Measurements from ENCODE around the gene NACAD. TPM values are rescaled to one million over a fixed set of nuclear protein-coding genes. Genes with fewer than 3 reads are reported as not detected.
A peak's percentile ranks its signal among the peaks of the same experiment; 100 is the strongest.
"Not testable (repeated sequence)": the region's sequence is repeated elsewhere in the genome, so short reads cannot be mapped to it uniquely, and the experiment has no call there.

Gene NACAD
- total RNA-seq, 2 experiments from 2014 or later = 0.35 to 0.50 TPM

- H3K27ac Mint-ChIP-seq = peak overlapping the region; percentile 27
- peaks cover 47% of the 10 kb centered on the region for H3K4me1 Mint-ChIP-seq
- no peaks in the 10 kb centered on the region for H3K27me3 Mint-ChIP-seq
- H3K36me3 Mint-ChIP-seq = peaks cover 27% of the 10 kb centered on the region
- no peak overlapping the region for H3K4me3 Mint-ChIP-seq
- no peaks in the 10 kb centered on the region for H3K9me3 Mint-ChIP-seq
- DNase-seq = no peak
Measured at GRCh38 chr7:45039106-45039505, 49.7 kb downstream of the NACAD start.

GRCh38 chr7:45037876-45038275 lies 50.9 kb downstream of the NACAD start:
- H3K27ac Mint-ChIP-seq = peak overlapping the region; percentile 63
- no peak for DNase-seq
- no peaks in the 10 kb centered on the region for H3K27me3 Mint-ChIP-seq
- H3K4me3 Mint-ChIP-seq = peak overlapping the region; percentile 46
- no peaks in the 10 kb centered on the region for H3K9me3 Mint-ChIP-seq
- peaks cover 56% of the 10 kb centered on the region for H3K4me1 Mint-ChIP-seq
- H3K36me3 Mint-ChIP-seq = peaks cover 19% of the 10 kb centered on the region

GRCh38 chr7:45036796-45037195 lies 52.0 kb downstream of the NACAD start:
- Mint-ChIP-seq H3K4me3 (peak overlapping the region; percentile 58), H3K27ac (peak overlapping the region; percentile 57), H3K36me3 (peaks cover 13% of the 10 kb centered on the region), H3K4me1 (peaks cover 62% of the 10 kb centered on the region), H3K27me3 (no peaks in the 10 kb centered on the region), H3K9me3 (no peaks in the 10 kb centered on the region)
- peak; percentile 24 for DNase-seq

- no peaks in the 10 kb centered on the region for H3K9me3 Mint-ChIP-seq
- peak overlapping the region; percentile 57 for H3K27ac Mint-ChIP-seq
- H3K27me3 Mint-ChIP-seq = no peaks in the 10 kb centered on the region
- H3K36me3 Mint-ChIP-seq = peaks cover 14% of the 10 kb centered on the region
- H3K4me3 Mint-ChIP-seq = peak overlapping the region; percentile 58
- H3K4me1 Mint-ChIP-seq = peaks cover 62% of the 10 kb centered on the region
- no peak for DNase-seq
Measured at GRCh38 chr7:45036317-45036716, 52.5 kb downstream of the NACAD start.

- H3K9me3 Mint-ChIP-seq = no peaks in the 10 kb centered on the region
- H3K4me3 Mint-ChIP-seq = peak overlapping the region; percentile 35
- peaks cover 14% of the 10 kb centered on the region for H3K36me3 Mint-ChIP-seq
- no peak for DNase-seq
- H3K4me1 Mint-ChIP-seq = peaks cover 62% of the 10 kb centered on the region
- no peaks in the 10 kb centered on the region for H3K27me3 Mint-ChIP-seq
- peak overlapping the region; percentile 57 for H3K27ac Mint-ChIP-seq
Measured at GRCh38 chr7:45035893-45036292, 52.9 kb downstream of the NACAD start.

- no peak for DNase-seq
- Mint-ChIP-seq H3K27ac (peak overlapping the region; percentile 46), H3K4me3 (no peak overlapping the region), H3K27me3 (no peaks in the 10 kb centered on the region), H3K4me1 (peaks cover 62% of the 10 kb centered on the region), H3K9me3 (no peaks in the 10 kb centered on the region), H3K36me3 (peaks cover 14% of the 10 kb centered on the region)
Measured at GRCh38 chr7:45035371-45035770, 53.4 kb downstream of the NACAD start.

- Mint-ChIP-seq H3K4me1 (peaks cover 64% of the 10 kb centered on the region), H3K36me3 (peaks cover 20% of the 10 kb centered on the region)
- H3K27me3 Mint-ChIP-seq, H3K9me3 Mint-ChIP-seq, DNase-seq, H3K4me3 Mint-ChIP-seq, H3K27ac Mint-ChIP-seq: not testable (repeated sequence)
Measured at GRCh38 chr7:45034710-45035109, 54.1 kb downstream of the NACAD start.

GRCh38 chr7:45033931-45034290 lies 54.9 kb downstream of the NACAD start:
- DNase-seq = no peak
- Mint-ChIP-seq H3K27me3 (no peaks in the 10 kb centered on the region), H3K27ac (peak overlapping the region; percentile 79), H3K9me3 (no peaks in the 10 kb centered on the region), H3K4me3 (no peak overlapping the region), H3K36me3 (peaks cover 21% of the 10 kb centered on the region), H3K4me1 (peaks cover 71% of the 10 kb centered on the region)

- Mint-ChIP-seq H3K36me3 (peaks cover 22% of the 10 kb centered on the region), H3K4me3 (peak overlapping the region; percentile 5), H3K27me3 (no peaks in the 10 kb centered on the region), H3K4me1 (peaks cover 71% of the 10 kb centered on the region), H3K27ac (peak overlapping the region; percentile 79), H3K9me3 (no peaks in the 10 kb centered on the region)
- peak; percentile 18 for DNase-seq
Measured at GRCh38 chr7:45033261-45033930, 55.4 kb downstream of the NACAD start.

- peaks cover 74% of the 10 kb centered on the region for H3K4me1 Mint-ChIP-seq
- DNase-seq = no peak
- H3K36me3 Mint-ChIP-seq = peaks cover 29% of the 10 kb centered on the region
- H3K27ac Mint-ChIP-seq = peak overlapping the region; percentile 79
- no peak overlapping the region for H3K4me3 Mint-ChIP-seq
- no peaks in the 10 kb centered on the region for H3K9me3 Mint-ChIP-seq
- H3K27me3 Mint-ChIP-seq = no peaks in the 10 kb centered on the region
Measured at GRCh38 chr7:45032421-45032820, 56.3 kb downstream of the NACAD start.

- H3K36me3 Mint-ChIP-seq = peaks cover 34% of the 10 kb centered on the region
Measured at GRCh38 chr7:45031829-45032228, 56.9 kb downstream of the NACAD start.

More at GRCh38 chr7:45031829-45032228, 56.9 kb downstream of the NACAD start:
- H3K4me3 Mint-ChIP-seq = no peak overlapping the region
- no peak for DNase-seq
- H3K9me3 Mint-ChIP-seq = no peaks in the 10 kb centered on the region
- H3K4me1 Mint-ChIP-seq = peaks cover 76% of the 10 kb centered on the region
- H3K27ac Mint-ChIP-seq = peak overlapping the region; percentile 79
- no peaks in the 10 kb centered on the region for H3K27me3 Mint-ChIP-seq

Other genes starting within 250 kb of the NACAD start
- gene H2AZ2, start 240.9 kb downstream of the NACAD start, total RNA-seq = 100 to 1,000 TPM; 291 to 305 TPM
- 10 to 100 TPM; 30.1 to 31.5 TPM for gene PURB, start 203.4 kb downstream of the NACAD start, total RNA-seq
- gene MYO1G, start 110.0 kb downstream of the NACAD start, total RNA-seq = 100 to 1,000 TPM; 302 to 306 TPM
- gene CCM2, start 88.8 kb downstream of the NACAD start, total RNA-seq = 10 to 100 TPM; 50.8 to 51.6 TPM
- 100 to 1,000 TPM; 205 to 207 TPM for gene TBRG4, start 22.7 kb upstream of the NACAD start, total RNA-seq
- gene RAMP3, start 68.8 kb upstream of the NACAD start, total RNA-seq = not detected

Data from activated naive CD8-positive, alpha-beta T cell treated with anti-CD3 and anti-CD28 coated beads for 36 hours (primary cell).